Activated CD8-positive, alpha-beta memory T cell treated with anti-CD3 and anti-CD28 coated beads for 1 hour (primary cell): ENCODE data around the gene SYNGAP1.

ENCODE experiments used
- DNase-seq, 2 donors: peaks; one replicate each; pipeline ENCODE4 v3.0.0-alpha.2; 2020; ENCODE audit warnings: low read depth in 1 of 2; ENCODE audit errors: extremely low read depth in 1 of 2

Gene SYNGAP1

DNA sequence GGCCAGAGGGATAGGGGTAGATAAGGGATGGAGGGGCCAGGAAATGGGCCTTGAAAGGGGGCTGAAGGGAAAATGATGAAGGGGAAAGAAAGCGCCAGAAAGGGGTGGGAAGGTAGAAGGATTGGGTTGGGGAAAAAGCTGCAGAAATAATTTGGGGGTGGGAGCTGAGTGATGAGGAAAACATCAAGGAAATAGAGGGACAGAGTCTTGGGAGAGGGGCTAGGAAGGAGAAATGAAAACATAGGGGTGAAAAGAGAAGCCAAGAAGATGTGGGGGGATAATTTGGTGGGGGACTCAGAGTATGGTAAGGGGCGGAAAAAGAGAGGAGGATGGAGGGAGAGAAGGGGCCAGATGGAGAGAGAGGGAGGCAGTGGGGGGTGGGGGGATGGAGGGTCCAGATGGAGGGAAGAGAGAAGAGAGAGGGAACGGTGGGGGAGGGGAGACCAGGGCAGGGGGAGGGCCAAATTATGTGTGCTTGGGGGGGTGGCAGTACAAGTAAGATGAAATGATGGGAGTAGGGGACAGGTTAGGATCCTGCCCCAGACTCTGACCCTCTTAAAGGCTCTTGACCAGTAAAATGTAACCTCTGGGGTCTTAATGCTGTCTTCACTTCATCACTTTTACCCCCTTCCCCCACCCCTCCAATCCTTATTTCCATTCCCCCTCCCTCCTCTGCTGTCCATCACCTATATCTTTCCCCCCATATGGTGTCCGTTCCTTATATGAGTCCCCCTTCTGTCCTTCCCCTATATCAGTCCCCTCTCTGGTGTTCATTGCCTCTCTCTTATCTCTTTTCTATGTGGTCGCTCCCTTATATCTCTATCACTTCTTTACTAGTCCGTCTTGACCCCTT is 852 bp downstream of the SYNGAP1 start:
- no peak for DNase-seq

DNA sequence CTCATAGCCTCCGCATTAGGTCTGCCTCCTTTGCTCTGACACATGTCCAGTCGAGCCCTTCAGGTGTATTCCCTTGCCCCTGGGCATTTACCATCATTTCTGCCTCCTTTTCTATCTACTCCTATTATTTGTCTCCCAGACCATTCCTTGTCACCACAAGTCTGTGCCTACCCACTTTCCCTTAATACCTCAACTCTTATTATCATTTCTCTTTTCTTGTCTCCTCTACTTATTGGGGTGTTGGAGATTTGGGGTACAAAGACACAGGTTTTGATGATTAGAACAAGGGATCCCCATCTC is 1.4 kb downstream of the SYNGAP1 start:
- no peak for DNase-seq

DNA sequence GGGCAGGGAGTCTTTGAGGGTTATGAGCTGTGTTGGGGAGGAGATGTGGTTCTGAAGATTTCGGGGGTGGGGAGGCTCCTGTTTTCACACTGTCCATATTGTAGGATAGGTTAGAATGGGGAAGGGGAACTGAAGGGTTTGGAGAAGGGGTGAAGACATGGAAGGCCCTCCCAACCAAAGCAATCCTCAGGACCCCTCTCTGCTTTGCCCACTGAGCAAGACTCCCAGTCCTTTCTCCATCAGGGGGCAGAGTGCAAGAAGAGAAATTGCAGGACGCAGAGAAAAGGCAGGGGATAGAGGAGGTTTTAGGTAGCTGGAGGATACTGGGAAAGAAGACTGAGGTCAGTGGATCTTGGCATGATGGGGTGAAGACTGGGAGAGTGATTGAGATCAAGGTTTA is 3.9 kb downstream of the SYNGAP1 start:
- no peak for DNase-seq

DNA sequence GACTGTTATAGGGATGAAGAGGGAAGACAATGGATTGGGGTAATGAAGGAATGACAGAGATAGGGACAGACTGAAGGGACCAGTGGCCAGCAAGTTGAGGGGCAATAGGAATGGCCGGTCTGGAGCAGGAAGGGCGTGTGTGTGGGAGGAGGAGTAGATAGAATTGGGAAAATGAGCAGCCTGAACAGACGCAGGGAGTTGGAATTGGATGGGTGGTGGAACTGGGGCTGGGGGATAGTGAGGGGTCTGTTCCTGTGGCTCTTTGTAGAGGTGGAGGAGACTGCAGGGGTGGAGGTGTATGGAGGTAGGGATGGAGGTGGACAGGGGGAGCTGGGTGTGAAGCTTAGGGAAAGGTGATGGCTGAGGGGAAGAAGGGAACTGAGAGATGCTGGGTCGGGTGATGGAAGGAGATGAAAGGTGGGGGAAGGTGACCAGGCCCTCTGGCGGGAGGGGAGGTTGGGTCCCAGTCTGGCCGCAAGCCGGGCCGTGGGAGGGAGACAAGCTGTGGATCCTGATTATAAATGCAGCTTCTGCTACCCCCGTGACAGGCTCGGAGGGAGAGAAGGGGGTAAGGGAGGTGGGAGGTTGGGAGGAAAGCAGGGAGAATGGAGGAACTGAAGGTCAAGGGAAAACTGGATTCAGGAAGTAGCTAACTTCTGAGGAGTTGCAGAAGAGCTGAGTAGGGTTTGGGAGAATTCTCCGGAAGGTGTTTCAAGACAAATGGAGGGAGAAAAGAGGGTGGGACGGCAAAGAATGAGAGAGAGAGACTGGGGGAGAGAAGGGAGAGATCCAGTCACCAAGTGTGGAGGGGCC is 5.2 kb downstream of the SYNGAP1 start:
- no peak for DNase-seq

DNA sequence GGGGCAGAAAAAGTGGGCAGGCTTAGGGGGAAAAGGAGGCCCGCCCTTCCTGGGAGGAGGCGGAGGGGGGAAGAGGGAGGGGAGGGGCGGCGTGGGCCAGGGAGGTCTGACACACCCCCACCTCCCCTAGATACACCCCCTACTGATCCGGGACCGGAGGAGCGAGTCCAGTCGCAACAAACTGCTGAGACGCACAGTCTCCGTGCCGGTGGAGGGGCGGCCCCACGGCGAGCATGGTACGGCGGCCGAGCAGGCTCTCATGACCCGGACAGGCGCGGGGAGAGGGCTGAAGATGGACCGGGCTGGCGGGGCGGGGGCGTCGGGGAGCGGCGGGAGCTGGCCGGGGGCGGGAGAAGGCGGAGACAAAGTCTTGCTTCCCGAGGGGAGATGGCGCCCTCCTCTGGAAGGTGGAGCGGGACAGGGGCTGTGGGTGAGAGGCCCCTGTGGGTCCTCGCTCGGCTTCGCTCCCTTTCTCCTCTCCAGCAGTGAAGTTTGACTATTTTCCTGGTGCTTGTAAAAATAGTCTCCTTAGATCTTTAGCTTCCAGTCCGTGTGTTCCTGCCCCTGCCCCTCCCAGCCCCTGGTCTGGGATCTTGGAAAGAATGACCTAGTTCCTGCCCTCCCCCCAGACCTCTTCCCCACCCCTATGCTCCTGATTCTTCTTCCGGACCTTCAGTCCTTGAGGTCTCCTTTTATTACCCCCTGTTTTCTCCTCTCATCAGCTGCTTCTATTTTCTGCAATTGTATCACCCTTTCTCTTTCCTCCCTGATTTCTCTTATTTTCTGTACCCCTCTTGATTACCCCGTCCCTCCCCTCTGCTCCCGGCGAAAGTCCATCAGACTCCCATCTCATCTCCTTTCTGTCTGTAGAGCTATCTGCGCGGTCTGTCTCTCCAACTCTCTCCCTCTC is 6.1 kb downstream of the SYNGAP1 start:
- DNase-seq: peak; percentile 72 to 73

DNA sequence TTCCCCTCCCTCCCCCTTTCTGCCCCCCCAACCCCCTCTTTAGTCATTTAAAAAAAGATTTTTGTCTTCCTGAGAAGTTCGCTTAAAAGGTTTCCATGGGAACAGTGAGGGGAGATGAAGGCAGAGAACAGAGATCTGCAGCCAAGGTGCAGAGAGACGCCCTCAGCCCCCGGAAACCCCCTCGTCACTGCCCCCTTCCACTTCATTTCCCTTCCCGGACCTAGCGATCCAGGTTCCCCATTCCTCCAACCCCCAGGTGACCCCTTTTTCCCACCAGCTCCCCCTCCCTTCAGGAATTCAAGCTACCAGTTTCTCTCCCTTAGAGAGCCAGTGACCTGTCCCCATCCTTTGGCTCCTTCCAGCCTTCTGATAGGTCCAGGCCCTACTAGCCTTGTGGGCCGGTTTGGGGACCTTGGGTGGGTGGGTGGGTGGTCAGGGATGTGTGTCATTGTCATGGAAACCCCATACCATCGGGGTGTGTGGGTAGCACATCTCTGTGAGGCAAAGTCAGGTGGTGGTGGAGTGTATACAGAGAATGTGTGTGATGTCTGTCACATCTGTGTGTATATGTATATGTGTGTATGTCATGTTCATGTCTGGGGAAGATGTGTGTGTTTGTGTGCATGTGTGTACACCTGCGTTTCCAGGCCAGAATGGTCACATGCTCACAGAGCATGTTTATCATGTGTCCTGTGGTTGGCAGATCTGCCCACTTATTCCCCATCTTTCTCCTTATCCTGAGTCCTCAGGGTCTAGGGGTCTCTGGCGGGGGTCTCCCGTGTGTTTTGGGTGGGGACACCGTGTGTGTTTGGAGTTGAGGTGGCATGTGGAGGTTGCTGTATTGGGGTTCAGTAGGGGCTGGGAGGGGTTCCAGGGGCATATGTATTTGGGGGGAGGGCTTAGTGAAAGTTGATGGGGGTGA is 7.0 kb downstream of the SYNGAP1 start:
- DNase-seq: no peak

DNA sequence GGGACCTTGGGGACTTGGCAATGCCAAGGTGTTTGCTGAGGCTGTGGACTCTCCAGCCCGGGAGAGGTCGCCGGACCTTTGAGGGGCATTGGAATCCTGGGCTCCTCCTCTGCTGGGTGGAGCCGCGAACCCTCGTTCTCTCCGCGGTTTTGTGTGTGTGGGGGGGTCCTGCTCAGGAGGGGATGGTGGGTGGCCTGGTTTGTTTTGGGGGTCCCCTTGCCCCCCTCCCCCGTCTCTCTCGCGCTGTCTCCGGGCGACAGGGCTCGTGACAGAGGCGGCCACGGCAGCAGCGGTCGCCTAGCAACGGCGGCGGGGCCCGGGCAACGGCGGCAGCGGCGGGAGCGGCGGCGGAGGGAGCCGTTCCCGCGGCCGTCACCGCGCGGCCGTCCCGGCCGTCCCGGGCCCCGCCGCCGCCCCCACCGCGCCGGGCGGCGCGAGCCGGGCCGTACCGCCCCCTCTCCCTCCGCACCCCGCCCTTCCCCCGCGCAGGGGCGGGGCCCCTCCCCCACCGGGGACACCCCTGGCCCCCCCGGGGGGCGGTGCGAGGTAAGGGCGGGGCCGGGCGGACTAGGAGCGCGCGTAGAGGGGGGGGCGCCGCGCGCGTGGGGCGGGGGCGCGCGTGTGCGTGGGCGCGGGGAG is 7.8 kb downstream of the SYNGAP1 start:
- peak in 1 of 2 donors; percentile 45 for DNase-seq

DNA sequence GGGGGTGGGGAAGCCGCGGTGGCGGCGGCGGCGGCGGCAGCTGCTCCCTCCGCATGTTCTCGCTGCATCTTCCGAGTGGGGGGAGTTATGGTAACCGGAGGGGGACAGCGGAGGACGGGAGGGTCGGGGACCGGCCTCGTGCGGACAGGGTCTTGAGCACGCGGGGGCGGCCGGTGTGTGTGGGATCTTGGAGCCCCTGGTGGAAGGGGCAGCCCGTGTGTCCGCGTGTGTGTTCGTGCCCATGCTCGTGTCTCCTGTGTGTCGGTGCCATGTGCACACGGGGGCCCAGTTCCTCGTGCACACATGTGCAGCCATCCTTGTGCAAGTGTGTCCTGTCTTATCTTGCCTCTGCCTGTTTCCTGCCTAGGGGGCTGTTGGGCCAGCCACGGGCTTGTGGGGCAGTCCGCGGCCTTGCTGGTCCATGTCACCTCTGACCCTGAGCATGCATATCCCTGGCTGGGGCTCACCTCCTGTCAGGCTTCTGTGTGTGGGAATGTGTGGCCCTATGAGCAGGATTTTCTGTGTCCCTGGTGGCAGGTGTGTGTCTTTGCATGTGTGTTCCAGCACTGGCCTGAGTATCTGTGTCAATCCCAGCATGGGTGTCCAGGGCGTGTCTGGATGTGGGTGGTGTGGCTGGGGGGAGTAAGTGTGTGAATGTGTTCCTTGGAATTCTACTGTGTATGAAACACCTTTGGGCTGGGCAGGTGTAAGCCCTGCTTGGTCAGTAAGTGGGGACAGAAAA is 8.5 kb downstream of the SYNGAP1 start:
- DNase-seq: no peak

DNA sequence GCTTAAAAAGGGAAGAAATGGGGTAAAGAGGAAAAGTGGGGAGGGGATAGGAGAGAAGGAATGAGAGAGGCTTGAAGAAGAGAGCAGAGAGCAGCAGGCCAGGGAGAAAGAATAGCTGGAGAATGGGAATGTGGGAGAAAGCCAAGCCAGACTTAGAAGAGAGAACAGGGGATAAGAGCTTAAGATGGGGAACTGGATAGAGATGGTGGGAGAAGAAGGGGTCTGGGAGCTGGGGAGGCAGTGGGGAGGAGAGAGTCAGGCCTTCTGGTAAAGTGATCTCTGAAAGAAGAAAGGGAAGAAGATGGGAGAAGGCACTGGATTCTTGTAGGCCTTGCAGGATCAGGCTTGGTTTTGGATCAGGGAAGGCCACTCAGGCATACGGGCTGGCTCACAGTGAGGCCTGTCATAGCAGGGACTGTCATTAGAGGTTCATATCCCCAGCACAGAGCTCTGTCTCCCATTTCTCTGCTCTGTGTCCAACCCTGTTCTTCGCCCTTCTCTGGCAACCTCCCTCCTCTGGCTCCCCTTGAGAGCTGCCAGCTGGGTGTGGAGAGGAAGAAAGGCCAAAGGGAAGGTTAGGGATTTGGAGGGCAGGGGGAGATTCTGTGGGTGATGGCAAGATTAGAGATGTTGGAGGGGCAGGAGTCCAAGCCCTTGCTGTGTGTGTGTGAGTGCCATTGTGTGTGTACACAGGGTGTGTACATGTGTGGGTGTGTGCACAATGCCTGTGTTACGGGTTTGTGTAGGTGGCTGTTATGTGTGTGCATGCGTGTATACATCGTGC is 9.3 kb downstream of the SYNGAP1 start:
- DNase-seq: no peak

DNA sequence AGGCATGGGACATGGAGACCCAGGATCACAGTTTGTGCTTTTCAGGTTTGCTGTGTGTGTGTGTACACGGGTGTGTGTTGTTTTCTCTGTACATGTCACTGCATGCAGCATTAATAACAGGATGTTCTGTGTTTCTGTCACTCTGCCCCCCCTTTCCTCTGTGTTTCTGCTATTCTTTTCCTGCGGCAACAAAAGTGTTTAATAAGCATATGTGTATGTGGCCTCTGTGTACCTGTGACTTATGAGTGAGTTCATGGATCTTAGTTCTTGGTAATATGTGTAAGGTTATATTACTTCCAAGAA is 9.8 kb downstream of the SYNGAP1 start:
- no peak for DNase-seq

DNA sequence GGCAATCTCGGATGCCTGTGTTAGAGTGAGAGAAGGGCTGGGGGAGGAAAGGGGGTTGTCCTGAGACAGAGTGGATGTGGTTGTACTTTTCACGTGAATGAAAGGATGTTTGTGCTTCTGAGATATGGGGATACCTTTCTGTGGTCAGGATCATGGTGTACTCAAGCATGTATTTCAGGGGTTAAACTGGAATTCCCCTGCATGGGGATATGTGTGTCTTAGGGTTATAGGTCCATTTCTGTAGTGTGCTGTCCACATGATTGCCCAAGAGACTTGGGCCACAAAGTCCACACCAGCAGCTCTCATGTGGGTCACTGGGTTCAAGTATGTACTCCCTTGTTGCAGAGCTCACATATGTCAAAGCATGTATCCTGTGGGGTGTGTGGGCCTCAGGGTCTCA is 10.5 kb downstream of the SYNGAP1 start:
- no peak for DNase-seq

DNA sequence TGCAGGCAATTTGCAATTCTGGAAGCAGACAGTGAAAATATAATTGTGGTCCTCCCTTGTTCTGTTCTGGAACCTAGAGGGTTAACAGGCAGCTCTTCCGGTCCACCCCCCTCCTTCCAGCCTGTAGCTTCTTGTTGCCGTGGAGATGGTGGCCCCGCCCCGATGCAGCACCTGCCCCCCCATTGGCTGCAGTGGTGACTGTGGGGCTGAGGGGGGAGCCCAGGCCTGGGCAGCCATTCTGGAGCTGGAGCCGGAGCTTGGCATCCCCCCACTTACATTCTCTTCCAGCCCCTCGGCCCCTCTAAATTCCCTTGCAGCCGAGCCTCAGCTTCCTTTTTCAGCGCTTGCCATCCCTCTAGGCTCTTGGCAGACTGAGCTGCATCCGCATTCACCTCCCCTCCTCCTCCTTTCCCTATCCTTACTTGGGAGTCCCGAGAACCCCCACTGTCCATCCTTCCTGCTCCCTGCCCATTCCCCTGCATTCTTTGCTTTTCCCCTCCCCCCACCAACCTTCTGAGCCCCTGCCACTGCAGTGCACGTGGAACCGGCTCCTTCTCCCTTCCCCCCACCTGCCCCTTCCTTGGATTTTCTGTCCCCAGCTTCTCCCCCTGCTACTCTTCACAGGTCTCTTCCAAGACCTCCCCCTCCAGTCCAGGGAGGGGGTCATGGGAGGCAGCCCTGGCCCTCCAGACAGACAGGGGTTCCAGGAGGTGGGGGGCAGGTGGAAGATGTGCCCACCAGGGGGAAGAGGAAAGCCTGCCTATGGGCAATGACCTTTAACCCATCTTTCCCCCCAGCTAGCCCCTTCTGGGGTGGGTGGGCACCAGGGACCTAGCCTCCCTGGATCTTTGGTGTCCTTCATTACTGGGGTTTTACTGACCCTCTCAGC is 11.4 kb downstream of the SYNGAP1 start:
- peak; percentile 54 to 71 for DNase-seq

DNA sequence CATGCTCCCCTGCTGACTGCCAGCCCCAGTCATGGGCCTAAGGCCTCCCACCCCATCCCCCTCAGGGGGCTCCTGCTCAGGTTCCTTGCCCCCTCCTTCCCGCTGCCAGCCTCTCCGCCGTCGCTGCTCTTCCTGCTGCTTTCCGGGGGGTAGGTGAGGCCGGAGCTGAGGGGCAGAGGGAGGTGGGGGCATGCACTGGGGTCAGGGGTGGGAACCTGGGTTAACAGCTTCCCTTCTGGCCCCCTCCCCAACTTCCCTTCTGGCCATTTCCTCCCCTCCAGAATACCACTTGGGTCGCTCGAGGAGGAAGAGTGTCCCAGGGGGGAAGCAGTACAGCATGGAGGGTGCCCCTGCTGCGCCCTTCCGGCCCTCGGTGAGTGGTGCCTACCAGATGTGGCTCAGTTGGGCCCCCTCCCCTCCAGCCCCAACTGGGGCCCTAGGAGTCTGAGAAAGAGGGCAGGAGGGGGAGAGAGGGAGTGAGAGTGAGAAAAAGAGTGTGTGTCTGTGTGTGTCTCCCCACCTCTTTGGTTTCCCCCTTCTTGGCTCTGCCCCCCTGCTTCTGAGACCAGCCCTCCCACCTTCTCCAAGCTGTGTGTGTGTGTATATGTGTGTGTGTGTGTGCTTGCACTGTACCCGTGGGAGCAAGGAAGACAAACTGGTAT is 12.1 kb downstream of the SYNGAP1 start:
- no peak for DNase-seq

DNA sequence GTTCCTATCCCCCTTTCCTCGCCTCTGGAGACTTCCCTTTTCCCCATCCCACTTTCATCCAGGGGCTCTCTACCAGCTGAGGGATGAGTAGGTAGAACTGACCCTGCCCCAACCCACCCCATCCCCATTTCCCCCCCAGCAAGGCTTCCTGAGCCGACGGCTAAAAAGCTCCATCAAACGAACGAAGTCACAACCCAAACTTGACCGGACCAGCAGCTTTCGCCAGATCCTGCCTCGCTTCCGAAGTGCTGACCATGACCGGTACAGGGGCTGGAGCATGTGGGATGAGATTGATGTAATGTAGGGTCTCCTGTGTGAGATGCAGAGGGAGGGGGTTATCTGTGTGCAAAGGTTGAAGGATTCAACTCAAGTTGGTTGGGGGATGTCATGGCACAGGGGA is 12.7 kb downstream of the SYNGAP1 start:
- no peak for DNase-seq

DNA sequence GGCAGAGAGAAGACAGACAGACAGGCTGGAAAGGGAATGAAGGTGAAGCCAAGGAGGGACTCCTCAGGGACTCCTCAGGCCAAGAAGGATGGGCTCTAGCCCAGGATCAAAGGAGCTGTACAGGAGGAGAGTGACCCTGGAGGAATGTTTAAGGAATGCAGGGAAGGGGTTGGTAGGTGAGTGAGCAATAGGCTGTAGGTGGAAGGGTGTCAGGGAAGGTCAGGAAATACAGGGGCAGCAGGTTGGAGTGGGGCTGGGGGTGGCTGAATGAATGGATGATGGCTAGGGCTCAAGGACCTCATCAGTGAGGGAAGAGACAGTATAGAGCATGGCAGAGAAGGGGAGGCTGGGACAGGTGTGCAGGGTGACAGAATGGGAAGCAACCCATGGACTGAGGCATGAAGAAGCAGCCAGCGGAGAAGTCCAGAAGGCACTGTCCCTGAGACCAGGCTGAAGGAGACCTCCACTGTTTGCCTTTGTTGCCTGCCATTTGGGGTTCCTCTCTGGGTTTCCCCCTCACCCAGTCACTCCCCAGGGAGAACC is 13.2 kb downstream of the SYNGAP1 start:
- no peak for DNase-seq

DNA sequence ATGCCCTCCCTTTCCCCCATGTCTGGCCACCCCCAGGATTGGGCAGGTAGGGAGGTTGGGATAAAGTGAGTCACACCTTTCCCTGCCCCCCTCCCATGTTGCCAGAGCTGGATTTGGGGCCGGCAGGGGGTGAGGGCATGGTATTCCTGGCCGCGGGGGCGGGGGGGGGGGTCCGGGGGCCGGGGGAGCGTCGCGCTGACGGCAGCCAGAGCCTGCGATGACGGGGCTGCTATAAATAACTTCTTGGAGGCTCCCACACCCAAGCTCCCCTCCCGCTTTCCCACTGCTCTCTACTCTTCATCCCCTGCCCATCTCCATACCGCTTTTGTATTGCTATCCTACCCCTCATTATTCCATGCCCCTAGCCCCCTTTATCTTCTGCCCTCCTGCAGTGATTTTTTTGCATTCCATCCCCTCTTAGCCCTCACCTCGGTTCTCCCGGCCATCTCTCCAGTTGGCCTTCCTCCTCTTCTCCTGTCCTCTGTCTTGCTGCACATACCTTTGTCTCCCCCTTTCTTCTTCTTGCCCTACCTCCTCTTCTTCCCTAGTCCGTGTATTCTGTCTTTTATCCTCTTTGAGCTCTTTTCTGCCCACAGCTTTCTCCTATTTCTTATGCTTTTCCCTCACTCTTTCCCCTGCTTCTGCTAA is 13.8 kb downstream of the SYNGAP1 start:
- no peak for DNase-seq
